Endodermal cell (in vitro differentiated cells): Measurements from ENCODE around the gene JMJD1C. TPM values are rescaled to one million over a fixed set of nuclear protein-coding genes. Genes with fewer than 3 reads are reported as not detected.

Experiments used
- DNase-seq: peaks from one replicate; pipeline ENCODE4 v3.0.0-alpha.2; 2017
- H3K27ac ChIP-seq: 2 replicates; pipeline ENCODE4 v1.5.1; 2013; ENCODE audit warnings: mild to moderate bottlenecking, low read depth, low read length, moderate library complexity
- H3K27me3 ChIP-seq: 2 replicates; pipeline ENCODE4 v1.6.1; 2013; ENCODE audit warnings: mild to moderate bottlenecking, low read length, moderate library complexity; ENCODE audit not compliant: insufficient read depth, control insufficient read depth, poor library complexity, severe bottlenecking
- H3K36me3 ChIP-seq: 2 replicates; pipeline ENCODE4 v1.7.0; 2013; ENCODE audit warnings: mild to moderate bottlenecking, low read length, moderate library complexity; ENCODE audit not compliant: control insufficient read depth, insufficient read depth
- H3K4me1 ChIP-seq: one replicate; pipeline ENCODE4 v1.7.0; 2013; ENCODE audit warnings: low read length; ENCODE audit not compliant: control insufficient read depth, insufficient read depth
- H3K4me3 ChIP-seq: 2 replicates; pipeline ENCODE4 v1.5.1; 2013; ENCODE audit warnings: mild to moderate bottlenecking, low read length, moderate library complexity
- H3K9ac ChIP-seq: 2 replicates; pipeline ENCODE4 v1.6.1; 2013; ENCODE audit warnings: mild to moderate bottlenecking, low read length, moderate library complexity; ENCODE audit not compliant: poor library complexity, severe bottlenecking; ENCODE audit errors: extremely low read depth
- H3K9me3 ChIP-seq: 2 replicates; pipeline ENCODE4 v1.6.1; 2013; ENCODE audit warnings: mild to moderate bottlenecking, low read length, moderate library complexity; ENCODE audit not compliant: control insufficient read depth
- H3K27ac Mint-ChIP-seq: 2 replicates; pipeline ENCODE4 v1.8.0; 2020; ENCODE audit warnings: mixed read lengths
- H3K27me3 Mint-ChIP-seq: 2 replicates; pipeline ENCODE4 v1.8.0; 2021; ENCODE audit warnings: mild to moderate bottlenecking, mixed read lengths; ENCODE audit not compliant: insufficient read depth
- H3K36me3 Mint-ChIP-seq: 2 replicates; pipeline ENCODE4 v1.8.0; 2020; ENCODE audit warnings: low read depth, mixed read lengths
- H3K4me1 Mint-ChIP-seq: 2 replicates; pipeline ENCODE4 v1.8.0; 2020; ENCODE audit warnings: mixed read lengths
- H3K4me3 Mint-ChIP-seq: 2 replicates; pipeline ENCODE4 v1.8.0; 2020; ENCODE audit warnings: mild to moderate bottlenecking, moderate library complexity, mixed read lengths
- H3K9me3 Mint-ChIP-seq: 2 replicates; pipeline ENCODE4 v1.8.0; 2020; ENCODE audit warnings: mild to moderate bottlenecking, mixed read lengths
- CTCF ChIP-seq: fragments of 200-600 bp; sonication (generic); conservative IDR thresholded peaks from 2 replicates; pipeline ENCODE4 v1.5.0; 2021; ENCODE audit warnings: antibody characterized with exemption, mild to moderate bottlenecking
- WGBS, 2 experiments: methylation state at CpG; one replicate each; pipeline versions ENCODE4 v1.1.5 to v1.1.7; 2013; ENCODE audit warnings: missing lambda C conversion rate in 2 of 2, mixed read lengths in 1 of 2; ENCODE audit not compliant: insufficient coverage in 1 of 2, insufficient read length in 1 of 2; 5-methylcytosine and 5-hydroxymethylcytosine counted together
- total RNA-seq, 2 donors: library from RNA; stranded (reverse); fragmentation: NEBNext Ultra II Directional in 1 of 2; extraction: Animal tissue kit (Norgen Biotek cat#: 25700) in 1 of 2; gene quantifications; 2 replicates in 1 of 2; 3 replicates in 1 of 2; pipeline ENCODE4 v1.2.1, GENCODE V29; 2021

The JMJD1C gene
- total RNA-seq, 2 donors from 2014 or later: 91.3 to 114 TPM

GRCh38 chr10:63217120-63217605 lies 248.6 kb downstream of the JMJD1C start:
- Histone ChIP-seq H3K9ac (no peak overlapping the region), H3K4me3 (no peak overlapping the region), H3K27me3 (no peaks in the 10 kb centered on the region), H3K9me3 (peaks cover 2% of the 10 kb centered on the region), H3K36me3 (peaks cover 55% of the 10 kb centered on the region), H3K4me1 (peaks cover 3% of the 10 kb centered on the region), H3K27ac (no peak overlapping the region)
- Mint-ChIP-seq H3K36me3 (peaks cover 45% of the 10 kb centered on the region), H3K9me3 (no peaks in the 10 kb centered on the region), H3K4me3 (no peak overlapping the region), H3K27me3 (no peaks in the 10 kb centered on the region), H3K4me1 (peaks cover 17% of the 10 kb centered on the region), H3K27ac (no peak overlapping the region)
- 50 to 88% methylated on average over 1 to 3 of the region's 3 CpGs for WGBS, 2 experiments
- no peak for DNase-seq
- peak; percentile 79 for TF ChIP-seq CTCF

- H3K27me3 ChIP-seq: no peaks in the 10 kb centered on the region
- Mint-ChIP-seq H3K27me3 (no peaks in the 10 kb centered on the region), H3K27ac (no peak overlapping the region), H3K9me3 (no peaks in the 10 kb centered on the region), H3K36me3 (peaks cover 54% of the 10 kb centered on the region), H3K4me1 (peaks cover 15% of the 10 kb centered on the region), H3K4me3 (no peak overlapping the region)
- DNase-seq: no peak
- TF ChIP-seq CTCF: no peak
- H3K27ac ChIP-seq: no peak overlapping the region
- H3K9ac ChIP-seq: no peak overlapping the region
- 96% methylated on average over 2 of the region's 2 CpGs; no CpG with 5 or more reads in 1 of the 2 experiments for WGBS, 2 experiments
- no peak overlapping the region for H3K4me3 ChIP-seq
- H3K4me1 ChIP-seq: peaks cover 3% of the 10 kb centered on the region
- peaks cover 73% of the 10 kb centered on the region for H3K36me3 ChIP-seq
- peaks cover 6% of the 10 kb centered on the region for H3K9me3 ChIP-seq
Measured at GRCh38 chr10:63214571-63214970, 251.2 kb downstream of the JMJD1C start.

- H3K4me1 Mint-ChIP-seq: peaks cover 12% of the 10 kb centered on the region
- WGBS, 2 experiments: 90 to 94% methylated on average over 2 to 3 of the region's 3 CpGs
- no peaks in the 10 kb centered on the region for H3K27me3 ChIP-seq
- H3K36me3 ChIP-seq: peaks cover 77% of the 10 kb centered on the region
- no peak for DNase-seq
- no peaks in the 10 kb centered on the region for H3K9me3 Mint-ChIP-seq
- no peak overlapping the region for H3K27ac Mint-ChIP-seq
- no peak for TF ChIP-seq CTCF
- no peaks in the 10 kb centered on the region for H3K4me1 ChIP-seq
- no peak overlapping the region for H3K4me3 Mint-ChIP-seq
- H3K4me3 ChIP-seq: no peak overlapping the region
- H3K9me3 ChIP-seq: peaks cover 6% of the 10 kb centered on the region
- no peak overlapping the region for H3K9ac ChIP-seq
- H3K36me3 Mint-ChIP-seq: peaks cover 57% of the 10 kb centered on the region
- no peak overlapping the region for H3K27ac ChIP-seq
- no peaks in the 10 kb centered on the region for H3K27me3 Mint-ChIP-seq
Measured at GRCh38 chr10:63213489-63213888, 252.3 kb downstream of the JMJD1C start.
